AG10803 (cell line): ENCODE measurements around the gene ABHD14A.

ENCODE experiments used
- DNase-seq: peaks from one replicate; pipeline ENCODE4 v3.0.0; 2010; ENCODE audit warnings: low read depth
- H3K4me3 ChIP-seq: 2 replicates; pipeline ENCODE4 v1.5.1; 2011; ENCODE audit warnings: mild to moderate bottlenecking, low read length, control low read depth
- TF ChIP-seq, protein P1 (sequence below): conservative IDR thresholded peaks from 2 replicates; pipeline ENCODE4 v1.5.1; 2011; ENCODE audit warnings: mild to moderate bottlenecking, low read length, control low read depth, inconsistent platforms

The ABHD14A gene

GRCh38 chr3:52013802-52014598, 39.1 kb downstream of the ABHD14A start:
- no peak for DNase-seq
- H3K4me3 ChIP-seq, result no peak overlapping the region
- TF ChIP-seq, protein P1, sequence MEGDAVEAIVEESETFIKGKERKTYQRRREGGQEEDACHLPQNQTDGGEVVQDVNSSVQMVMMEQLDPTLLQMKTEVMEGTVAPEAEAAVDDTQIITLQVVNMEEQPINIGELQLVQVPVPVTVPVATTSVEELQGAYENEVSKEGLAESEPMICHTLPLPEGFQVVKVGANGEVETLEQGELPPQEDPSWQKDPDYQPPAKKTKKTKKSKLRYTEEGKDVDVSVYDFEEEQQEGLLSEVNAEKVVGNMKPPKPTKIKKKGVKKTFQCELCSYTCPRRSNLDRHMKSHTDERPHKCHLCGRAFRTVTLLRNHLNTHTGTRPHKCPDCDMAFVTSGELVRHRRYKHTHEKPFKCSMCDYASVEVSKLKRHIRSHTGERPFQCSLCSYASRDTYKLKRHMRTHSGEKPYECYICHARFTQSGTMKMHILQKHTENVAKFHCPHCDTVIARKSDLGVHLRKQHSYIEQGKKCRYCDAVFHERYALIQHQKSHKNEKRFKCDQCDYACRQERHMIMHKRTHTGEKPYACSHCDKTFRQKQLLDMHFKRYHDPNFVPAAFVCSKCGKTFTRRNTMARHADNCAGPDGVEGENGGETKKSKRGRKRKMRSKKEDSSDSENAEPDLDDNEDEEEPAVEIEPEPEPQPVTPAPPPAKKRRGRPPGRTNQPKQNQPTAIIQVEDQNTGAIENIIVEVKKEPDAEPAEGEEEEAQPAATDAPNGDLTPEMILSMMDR, result no peak

DNA sequence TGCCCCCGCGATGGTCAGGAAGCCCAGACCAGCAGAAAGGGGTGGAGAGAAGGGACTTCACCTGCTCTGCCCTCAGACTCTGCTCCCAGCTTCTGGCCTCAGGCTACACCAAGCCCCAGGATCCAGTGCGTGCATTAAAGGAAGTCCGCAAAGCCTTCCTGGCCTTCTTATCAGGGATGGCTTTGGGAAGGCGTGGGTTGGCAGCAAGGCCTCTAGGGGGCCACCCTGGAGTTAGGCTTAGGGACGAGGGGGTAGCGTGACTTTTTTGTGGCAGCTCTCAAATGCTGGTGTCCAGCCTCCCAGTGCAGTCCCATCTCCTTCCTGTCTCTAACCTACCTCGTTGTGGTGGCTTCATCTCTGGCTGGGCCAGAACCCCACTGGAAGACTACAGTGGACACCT, 39.7 kb downstream of the ABHD14A start:
- TF ChIP-seq, protein P1, result peak; percentile 34
- DNase-seq, result no peak
- H3K4me3 ChIP-seq, result no peak overlapping the region

DNA sequence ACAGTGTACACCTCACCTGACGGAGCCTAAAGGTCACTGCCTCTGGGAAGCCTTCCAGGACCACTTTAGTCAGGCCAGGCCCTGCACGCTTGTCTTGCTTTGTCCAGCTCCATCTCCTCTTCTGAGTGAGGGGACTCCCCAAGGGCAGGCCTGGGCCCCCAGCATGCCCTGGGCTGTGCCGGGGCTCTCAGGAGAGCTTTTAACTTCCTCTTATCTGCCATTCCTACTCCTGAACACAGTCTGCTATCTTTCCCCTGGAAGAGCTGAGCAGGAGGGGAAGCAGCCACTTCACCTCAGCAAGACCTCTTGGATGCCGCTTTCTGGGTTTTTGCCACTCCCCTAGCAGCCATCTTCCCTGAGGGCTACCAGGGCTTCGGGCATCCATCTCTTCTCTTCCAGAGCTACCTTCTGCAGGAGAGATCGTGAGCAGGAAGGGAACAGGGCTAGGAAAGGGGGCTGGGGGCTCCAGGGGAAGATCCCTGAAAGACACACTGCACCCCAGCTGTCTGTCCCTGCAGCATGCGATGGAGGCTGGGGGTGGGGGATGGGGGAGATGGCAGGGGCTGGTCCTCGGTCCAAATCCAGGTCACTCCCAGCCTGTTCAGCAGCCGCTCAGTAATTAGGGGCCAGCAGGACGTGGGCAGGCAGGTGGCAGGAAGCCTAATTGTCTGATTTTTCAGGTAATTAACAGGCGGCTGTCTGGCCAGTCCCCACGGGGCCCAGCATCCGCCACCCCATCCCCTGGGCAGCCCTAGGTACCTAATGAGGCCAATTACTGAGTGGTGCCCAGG, 40.8 kb downstream of the ABHD14A start:
- TF ChIP-seq, protein P1, result no peak
- no peak for DNase-seq
- H3K4me3 ChIP-seq, result no peak overlapping the region

- TF ChIP-seq, protein P1, result no peak
- DNase-seq, result no peak
- no peak overlapping the region for H3K4me3 ChIP-seq
Observed at GRCh38 chr3:52017586-52017985, 42.7 kb downstream of the ABHD14A start.

DNA sequence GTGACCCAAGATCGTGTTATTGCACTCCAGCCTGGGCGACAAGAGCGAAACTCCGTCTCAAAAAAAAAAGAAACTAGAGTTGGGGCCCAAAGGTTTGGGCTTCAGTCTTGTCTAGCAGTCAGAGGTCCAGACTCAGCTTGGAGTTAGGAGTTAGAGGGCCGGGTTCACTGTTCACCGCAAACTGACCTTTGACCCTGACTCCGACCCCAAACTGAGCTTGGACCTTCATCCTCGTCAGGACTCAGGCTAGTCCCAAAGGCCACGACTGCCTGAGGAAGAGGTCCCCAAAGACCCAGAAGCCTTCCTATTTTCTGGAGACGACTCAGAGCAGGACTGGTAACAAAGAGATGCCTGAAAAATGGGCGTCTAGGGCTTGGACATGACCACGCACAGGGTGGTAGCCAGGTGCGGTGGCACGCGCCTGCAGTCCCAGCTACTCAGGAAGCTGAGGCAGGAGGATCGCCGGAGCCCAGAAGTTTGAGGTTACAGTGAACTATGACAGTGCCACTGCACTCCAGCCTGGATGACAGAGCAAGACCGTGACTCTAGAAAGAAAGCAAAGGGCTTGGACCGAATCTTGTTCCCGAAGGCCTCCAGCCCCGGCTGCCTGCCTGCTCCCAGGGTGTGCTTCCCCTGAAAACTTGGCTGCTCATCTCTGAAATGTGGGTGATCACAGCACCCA, 43.6 kb downstream of the ABHD14A start:
- H3K4me3 ChIP-seq, result no peak overlapping the region
- TF ChIP-seq, protein P1, result no peak
- DNase-seq, result no peak

- TF ChIP-seq, protein P1, result no peak
- no peak for DNase-seq
- H3K4me3 ChIP-seq, result no peak overlapping the region
Observed at GRCh38 chr3:52019352-52020080, 44.7 kb downstream of the ABHD14A start.
